ENCODE results near the gene SLC2A11.

SLC2A11 gene

GRCh38 chr22:23889620-23890019, 31.9 kb downstream of the SLC2A11 start:
- H3K9me3 ChIP-seq (ENCODE audit: control insufficient read depth, low read length), result no peaks in the 10 kb centered on the region
- H3K36me3 ChIP-seq (ENCODE audit: control insufficient read depth, insufficient read depth, low read length), result no peaks in the 10 kb centered on the region
- no peak overlapping the region for H3K27ac ChIP-seq (ENCODE audit: insufficient read depth, low read length, poor library complexity, severe bottlenecking)
- H3K4me1 ChIP-seq (ENCODE audit: control insufficient read depth, insufficient read depth, low read length, poor library complexity, severe bottlenecking), result peaks cover 8% of the 10 kb centered on the region
- H3K4me3 ChIP-seq (ENCODE audit: insufficient read depth, low read depth, low read length, poor library complexity, severe bottlenecking), result no peak overlapping the region
- H3K27me3 ChIP-seq (replicated peaks; ENCODE audit: control insufficient read depth, insufficient read depth, low read length, poor library complexity, severe bottlenecking), result no peaks in the 10 kb centered on the region
- no peak for DNase-seq

GRCh38 chr22:23891726-23892125, 34.1 kb downstream of the SLC2A11 start:
- no peaks in the 10 kb centered on the region for H3K27me3 ChIP-seq (replicated peaks; ENCODE audit: control insufficient read depth, insufficient read depth, low read length, poor library complexity, severe bottlenecking)
- H3K27ac ChIP-seq (ENCODE audit: insufficient read depth, low read length, poor library complexity, severe bottlenecking), result no peak overlapping the region
- H3K9me3 ChIP-seq (ENCODE audit: control insufficient read depth, low read length), result no peaks in the 10 kb centered on the region
- peaks cover 17% of the 10 kb centered on the region for H3K4me1 ChIP-seq (ENCODE audit: control insufficient read depth, insufficient read depth, low read length, poor library complexity, severe bottlenecking)
- peaks cover 9% of the 10 kb centered on the region for H3K36me3 ChIP-seq (ENCODE audit: control insufficient read depth, insufficient read depth, low read length)
- no peak overlapping the region for H3K4me3 ChIP-seq (ENCODE audit: insufficient read depth, low read depth, low read length, poor library complexity, severe bottlenecking)
- DNase-seq, result no peak

GRCh38 chr22:23892130-23892529, 34.5 kb downstream of the SLC2A11 start:
- H3K27me3 ChIP-seq (replicated peaks; ENCODE audit: control insufficient read depth, insufficient read depth, low read length, poor library complexity, severe bottlenecking), result no peaks in the 10 kb centered on the region
- DNase-seq, result no peak
- H3K27ac ChIP-seq (ENCODE audit: insufficient read depth, low read length, poor library complexity, severe bottlenecking), result no peak overlapping the region
- no peaks in the 10 kb centered on the region for H3K9me3 ChIP-seq (ENCODE audit: control insufficient read depth, low read length)
- H3K4me1 ChIP-seq (ENCODE audit: control insufficient read depth, insufficient read depth, low read length, poor library complexity, severe bottlenecking), result peaks cover 17% of the 10 kb centered on the region
- H3K36me3 ChIP-seq (ENCODE audit: control insufficient read depth, insufficient read depth, low read length), result peaks cover 13% of the 10 kb centered on the region
- no peak overlapping the region for H3K4me3 ChIP-seq (ENCODE audit: insufficient read depth, low read depth, low read length, poor library complexity, severe bottlenecking)

- H3K4me3 ChIP-seq (ENCODE audit: insufficient read depth, low read depth, low read length, poor library complexity, severe bottlenecking), result no peak overlapping the region
Observed at GRCh38 chr22:23892706-23893105, 35.0 kb downstream of the SLC2A11 start.

GRCh38 chr22:23893121-23893944, 35.7 kb downstream of the SLC2A11 start:
- no peaks in the 10 kb centered on the region for H3K27me3 ChIP-seq (replicated peaks; ENCODE audit: control insufficient read depth, insufficient read depth, low read length, poor library complexity, severe bottlenecking)
- peaks cover 17% of the 10 kb centered on the region for H3K36me3 ChIP-seq (ENCODE audit: control insufficient read depth, insufficient read depth, low read length)
- H3K4me1 ChIP-seq (ENCODE audit: control insufficient read depth, insufficient read depth, low read length, poor library complexity, severe bottlenecking), result peaks cover 17% of the 10 kb centered on the region
- H3K4me3 ChIP-seq (ENCODE audit: insufficient read depth, low read depth, low read length, poor library complexity, severe bottlenecking), result peak overlapping the region; percentile 86
- H3K27ac ChIP-seq (ENCODE audit: insufficient read depth, low read length, poor library complexity, severe bottlenecking), result peak overlapping the region; percentile 85
- no peak for DNase-seq
- H3K9me3 ChIP-seq (ENCODE audit: control insufficient read depth, low read length), result no peaks in the 10 kb centered on the region

More at GRCh38 chr22:23892706-23893105, 35.0 kb downstream of the SLC2A11 start:
- Histone ChIP-seq H3K36me3 (ENCODE audit: control insufficient read depth, insufficient read depth, low read length) (peaks cover 17% of the 10 kb centered on the region), H3K27me3 (replicated peaks; ENCODE audit: control insufficient read depth, insufficient read depth, low read length, poor library complexity, severe bottlenecking) (no peaks in the 10 kb centered on the region), H3K4me1 (ENCODE audit: control insufficient read depth, insufficient read depth, low read length, poor library complexity, severe bottlenecking) (peaks cover 17% of the 10 kb centered on the region), H3K9me3 (ENCODE audit: control insufficient read depth, low read length) (no peaks in the 10 kb centered on the region), H3K27ac (ENCODE audit: insufficient read depth, low read length, poor library complexity, severe bottlenecking) (no peak overlapping the region)
- DNase-seq, result no peak

GRCh38 chr22:23893945-23894709, 36.5 kb downstream of the SLC2A11 start, which contains the start of gene MIF:
MIF (plus strand) TSS chr22:23894383; CDS start chr22:23894475, 92 bp downstream.
- Histone ChIP-seq H3K4me3 (ENCODE audit: insufficient read depth, low read depth, low read length, poor library complexity, severe bottlenecking) (peak within 1 kb of the TSS; percentile 86), H3K27me3 (replicated peaks; ENCODE audit: control insufficient read depth, insufficient read depth, low read length, poor library complexity, severe bottlenecking) (no peaks in the 10 kb centered on the region), H3K27ac (ENCODE audit: insufficient read depth, low read length, poor library complexity, severe bottlenecking) (peak within 1 kb of the TSS; percentile 85), H3K36me3 (ENCODE audit: control insufficient read depth, insufficient read depth, low read length) (peaks cover 17% of the 10 kb centered on the region), H3K9me3 (ENCODE audit: control insufficient read depth, low read length) (no peaks in the 10 kb centered on the region), H3K4me1 (ENCODE audit: control insufficient read depth, insufficient read depth, low read length, poor library complexity, severe bottlenecking) (peaks cover 17% of the 10 kb centered on the region)
- peak; percentile 89 to 93 (median 90) for DNase-seq

- H3K27me3 ChIP-seq (replicated peaks; ENCODE audit: control insufficient read depth, insufficient read depth, low read length, poor library complexity, severe bottlenecking), result no peaks in the 10 kb centered on the region
- peak overlapping the region; percentile 85 for H3K27ac ChIP-seq (ENCODE audit: insufficient read depth, low read length, poor library complexity, severe bottlenecking)
- H3K9me3 ChIP-seq (ENCODE audit: control insufficient read depth, low read length), result no peaks in the 10 kb centered on the region
- H3K4me3 ChIP-seq (ENCODE audit: insufficient read depth, low read depth, low read length, poor library complexity, severe bottlenecking), result peak overlapping the region; percentile 86
- H3K36me3 ChIP-seq (ENCODE audit: control insufficient read depth, insufficient read depth, low read length), result peaks cover 17% of the 10 kb centered on the region
- H3K4me1 ChIP-seq (ENCODE audit: control insufficient read depth, insufficient read depth, low read length, poor library complexity, severe bottlenecking), result peaks cover 17% of the 10 kb centered on the region
- peak; percentile 32 to 56 (median 36) for DNase-seq
Observed at GRCh38 chr22:23894710-23895598, 37.3 kb downstream of the SLC2A11 start.

- no peak for DNase-seq
- Histone ChIP-seq H3K4me3 (ENCODE audit: insufficient read depth, low read depth, low read length, poor library complexity, severe bottlenecking) (peak overlapping the region; percentile 86), H3K27me3 (replicated peaks; ENCODE audit: control insufficient read depth, insufficient read depth, low read length, poor library complexity, severe bottlenecking) (no peaks in the 10 kb centered on the region), H3K4me1 (ENCODE audit: control insufficient read depth, insufficient read depth, low read length, poor library complexity, severe bottlenecking) (peaks cover 17% of the 10 kb centered on the region), H3K27ac (ENCODE audit: insufficient read depth, low read length, poor library complexity, severe bottlenecking) (peak overlapping the region; percentile 85), H3K36me3 (ENCODE audit: control insufficient read depth, insufficient read depth, low read length) (peaks cover 17% of the 10 kb centered on the region), H3K9me3 (ENCODE audit: control insufficient read depth, low read length) (no peaks in the 10 kb centered on the region)
Observed at GRCh38 chr22:23895599-23896144, 38.0 kb downstream of the SLC2A11 start.

GRCh38 chr22:23896166-23896522, 38.5 kb downstream of the SLC2A11 start:
- Histone ChIP-seq H3K27me3 (replicated peaks; ENCODE audit: control insufficient read depth, insufficient read depth, low read length, poor library complexity, severe bottlenecking) (no peaks in the 10 kb centered on the region), H3K36me3 (ENCODE audit: control insufficient read depth, insufficient read depth, low read length) (peaks cover 17% of the 10 kb centered on the region), H3K9me3 (ENCODE audit: control insufficient read depth, low read length) (no peaks in the 10 kb centered on the region), H3K4me3 (ENCODE audit: insufficient read depth, low read depth, low read length, poor library complexity, severe bottlenecking) (no peak overlapping the region), H3K4me1 (ENCODE audit: control insufficient read depth, insufficient read depth, low read length, poor library complexity, severe bottlenecking) (peaks cover 17% of the 10 kb centered on the region), H3K27ac (ENCODE audit: insufficient read depth, low read length, poor library complexity, severe bottlenecking) (no peak overlapping the region)
- no peak for DNase-seq

Measured in effector memory CD4-positive, alpha-beta T cell (primary cell).